GM12878 (cell line): ENCODE results near the gene EIF4E. TPM values are rescaled to one million over a fixed set of nuclear protein-coding genes. Genes with fewer than 3 reads are reported as not detected.

Experiments used
- ATAC-seq: fragments of 200-7000 bp; cut with Tn5 transposase; 3 replicates; pipeline ENCODE4 v1.9.1; 2020; ENCODE audit warnings: mild to moderate bottlenecking, moderate library complexity
- BruUV-seq: library from RNA; stranded (reverse); fragments of 400-500 nt; replicated peaks from 2 replicates; lab custom pipeline; 2021; lab: Mats Ljungman, UMichigan
- CTCF ChIA-PET: fragments of 300-600 bp; sonication (Branson Sonifier 250); formaldehyde crosslinking; extraction: SDS; loops from one replicate; lab custom pipeline; 2021; ENCODE audit warnings: inconsistent platforms; lab: Yijun Ruan, JAX
- POLR2A ChIA-PET: fragments of 350-600 bp; formaldehyde crosslinking; extraction: SDS; loops from one replicate; lab custom pipeline; 2021; ENCODE audit warnings: inconsistent platforms; lab: Charles Lee
- RAD21 ChIA-PET: fragments of 300-600 bp; sonication (Branson Sonifier 250); formaldehyde crosslinking; loops from one replicate; lab custom pipeline; 2023; ENCODE audit warnings: antibody characterized with exemption; ENCODE audit not compliant: unreplicated experiment; lab: Charles Lee
- SMC1A ChIA-PET: fragments of 300-600 bp; sonication (Branson Sonifier 250); formaldehyde crosslinking; loops from one replicate; lab custom pipeline; 2023; ENCODE audit not compliant: unreplicated experiment, uncharacterized antibody; lab: Charles Lee
- DNase-seq: peaks from one replicate; pipeline ENCODE4 v3.0.0-alpha.2; 2011; ENCODE audit warnings: low read depth, low spot score
- FAIRE-seq: peaks from 3 replicates; lab custom pipeline; 2011; peaks lifted over from hg19 to GRCh38; lab: Jason Lieb, UNC
- H2AFZ ChIP-seq: 2 replicates; pipeline ENCODE4 v1.6.0; 2011; ENCODE audit warnings: low read depth, low read length, control low read depth; ENCODE audit not compliant: control insufficient read depth
- H3K27ac ChIP-seq: 2 replicates; pipeline ENCODE4 v1.5.1; 2011; ENCODE audit warnings: control low read depth; ENCODE audit not compliant: control insufficient read depth, insufficient read depth
- H3K27me3 ChIP-seq, 2 experiments: replicated peaks in 1 of 2; 2 replicates each; pipeline versions ENCODE4 v1.6.0 to v1.6.1; 2011; ENCODE audit warnings: low read length in 1 of 2; ENCODE audit not compliant: control insufficient read depth in 2 of 2, insufficient read depth in 2 of 2
- H3K36me3 ChIP-seq, 2 experiments: 2 replicates each; pipeline ENCODE4 v1.5.1; 2011; ENCODE audit warnings: low read length in 1 of 2; ENCODE audit not compliant: control insufficient read depth in 2 of 2, insufficient read depth in 2 of 2
- H3K4me1 ChIP-seq: 2 replicates; pipeline ENCODE4 v1.6.1; 2011; ENCODE audit warnings: mild to moderate bottlenecking, low read length, moderate library complexity, mixed read lengths; ENCODE audit not compliant: control insufficient read depth, insufficient read depth
- H3K4me2 ChIP-seq: 2 replicates; pipeline ENCODE4 v1.6.0; 2011; ENCODE audit warnings: control low read depth; ENCODE audit not compliant: control insufficient read depth, insufficient read depth
- H3K4me3 ChIP-seq: fragments of 200-600 bp; sonication (generic); 2 replicates; pipeline ENCODE4 v1.5.1; 2016
- H3K79me2 ChIP-seq: 2 replicates; pipeline ENCODE4 v1.6.0; 2011; ENCODE audit warnings: low read length; ENCODE audit not compliant: control insufficient read depth, insufficient read depth
- H3K9ac ChIP-seq: 2 replicates; pipeline ENCODE4 v1.8.0; 2011; ENCODE audit warnings: low read length, control low read depth, mixed read lengths; ENCODE audit not compliant: control insufficient read depth, insufficient read depth
- H3K9me3 ChIP-seq: replicated peaks from 3 replicates; pipeline ENCODE4 v1.5.1; 2011; ENCODE audit warnings: mild to moderate bottlenecking, low read length; ENCODE audit not compliant: control insufficient read depth, insufficient read depth
- H4K20me1 ChIP-seq: 2 replicates; pipeline ENCODE4 v1.6.0; 2011; ENCODE audit not compliant: control insufficient read depth, insufficient read depth
- ATF7 ChIP-seq: fragments of 450-650 bp; IDR thresholded peaks from 2 replicates; pipeline ENCODE4 v1.6.1; 2016; ENCODE audit warnings: low read depth, mild to moderate bottlenecking
- CBFB ChIP-seq: IDR thresholded peaks from 2 replicates; pipeline ENCODE4 v1.6.1; 2016; ENCODE audit warnings: antibody characterized with exemption, low read depth
- CEBPB ChIP-seq, 2 experiments: fragments of 150-350 bp in 1 of 2; IDR thresholded peaks; 2 replicates each; pipeline ENCODE4 v1.6.1; 2012 to 2014; ENCODE audit warnings: low read depth in 2 of 2, low read length in 2 of 2, borderline replicate concordance in 1 of 2, inconsistent platforms in 1 of 2
- EED ChIP-seq: sonication (generic); IDR thresholded peaks from 2 replicates; pipeline ENCODE4 v1.6.1; 2016; ENCODE audit warnings: antibody characterized with exemption, low read depth
- FOS ChIP-seq: IDR thresholded peaks from 3 replicates; pipeline ENCODE4 v1.6.1; 2011; ENCODE audit warnings: borderline replicate concordance; ENCODE audit not compliant: insufficient read length; ENCODE audit errors: extremely low read depth
- HCFC1 ChIP-seq: fragments of 150-350 bp; IDR thresholded peaks from 2 replicates; pipeline ENCODE4 v1.6.1; 2014; ENCODE audit warnings: low read length
- IRF5 ChIP-seq: fragments of 450-650 bp; IDR thresholded peaks from 2 replicates; pipeline ENCODE4 v1.6.1; 2017; ENCODE audit warnings: borderline replicate concordance
- JUNB ChIP-seq: IDR thresholded peaks from 2 replicates; pipeline ENCODE4 v1.6.1; 2016; ENCODE audit warnings: antibody characterized with exemption, mild to moderate bottlenecking
- LARP7 ChIP-seq: fragments of 450-650 bp; IDR thresholded peaks from 2 replicates; pipeline ENCODE4 v1.6.1; 2017; ENCODE audit warnings: mild to moderate bottlenecking
- NBN ChIP-seq: fragments of 450-650 bp; IDR thresholded peaks from 2 replicates; pipeline ENCODE4 v1.6.1; 2016
- PKNOX1 ChIP-seq: fragments of 450-650 bp; IDR thresholded peaks from 2 replicates; pipeline ENCODE4 v1.6.1; 2016; ENCODE audit warnings: mild to moderate bottlenecking
- PML ChIP-seq: IDR thresholded peaks from 2 replicates; pipeline ENCODE4 v1.6.1; 2012; ENCODE audit warnings: low read length, inconsistent platforms
- RAD21 ChIP-seq: IDR thresholded peaks from 2 replicates; pipeline ENCODE4 v1.6.1; 2011; ENCODE audit warnings: mild to moderate bottlenecking, low read depth, low read length, moderate library complexity; ENCODE audit not compliant: insufficient read depth
- SPI1 ChIP-seq: IDR thresholded peaks from 2 replicates; pipeline ENCODE4 v1.6.1; 2011; ENCODE audit warnings: low read depth, mild to moderate bottlenecking, low read length, moderate library complexity, borderline replicate concordance; ENCODE audit not compliant: insufficient read depth
- WRNIP1 ChIP-seq: IDR thresholded peaks from 2 replicates; pipeline ENCODE4 v1.6.1; 2011; ENCODE audit warnings: low read depth, low read length, improper control_type of control experiment, borderline replicate concordance
- ZNF384 ChIP-seq: IDR thresholded peaks from 2 replicates; pipeline ENCODE4 v1.6.1; 2012; ENCODE audit warnings: low read depth, mild to moderate bottlenecking, low read length, improper control_type of control experiment, borderline replicate concordance
- WGBS: methylation state at CpG from one replicate; pipeline ENCODE4 v1.1.6; 2016; ENCODE audit warnings: low lambda C conversion rate; ENCODE audit not compliant: insufficient replicate concordance, insufficient coverage; ENCODE audit errors: missing lambda C conversion rate; 5-methylcytosine and 5-hydroxymethylcytosine counted together
- in situ Hi-C: fragments of 300-500 bp; cut with MboI; formaldehyde crosslinking; loops from 9 replicates; pipeline ENCODE4 v1.14.3; 2018; ENCODE audit warnings: mixed read lengths
- intact Hi-C: fragments of 100-400 bp; cut with micrococcal nuclease; formaldehyde crosslinking; loops from one replicate; pipeline ENCODE4 v1.14.2; 2022; ENCODE audit not compliant: unreplicated experiment
- polyA plus RNA-seq, 11 experiments: library from polyadenylated mRNA; depleted of rRNA in 4 of 11; unstranded in 6 of 11; stranded (reverse) in 5 of 11; fragments of >200 nt; fragmentation: Nextera tagmentation in 4 of 11; fragmentation: Illumina TruSeq in 1 of 11; extraction: Ambion mirVana in 4 of 11; extraction: Trizol in 1 of 11; gene quantifications; 1 replicate in 1 of 11; 2 replicates in 10 of 11; pipeline versions ENCODE4 v1.2.1 to v1.2.3, GENCODE V29; 2011 to 2016; ENCODE audit warnings: inconsistent platforms in 2 of 11, missing spikeins in 2 of 11, low read depth in 1 of 11
- total RNA-seq, 4 experiments: library from RNA; depleted of rRNA in 3 of 4; stranded (reverse); fragments of >200 nt in 3 of 4; fragmentation: Illumina TruSeq in 1 of 4; extraction: Trizol in 1 of 4; gene quantifications; 2 replicates each; pipeline versions ENCODE4 v1.2.1 to v1.2.3, GENCODE V29; 2013 to 2021
- TF ChIP-seq, protein P1 (sequence below): fragments of 450-650 bp; IDR thresholded peaks from 2 replicates; pipeline ENCODE4 v1.6.1; 2014; ENCODE audit warnings: mild to moderate bottlenecking

Gene EIF4E
- total and polyA plus RNA-seq, 10 of the 15 experiments (the other 5 are each of a cell fraction or from before 2014, with no cell fraction given), result 104 to 372 (median 163) TPM

- in situ Hi-C loops, result no loop called here
- ChIA-PET RAD21 (no interaction called here), CTCF (interaction anchor here (0.6 kb wide), 1 partner anchor 93 kb away, joined by 3 read pairs; no protein-coding TSS in a partner anchor), POLR2A (no interaction called here), SMC1A (no interaction called here)
- Histone ChIP-seq H3K27me3 (no peaks in the 10 kb centered on the region), H3K27ac (no peak overlapping the region), H3K4me1 (no peaks in the 10 kb centered on the region), H4K20me1 (no peaks in the 10 kb centered on the region), H3K9ac (no peak overlapping the region), H3K79me2 (no peaks in the 10 kb centered on the region), H3K9me3 (no peaks in the 10 kb centered on the region), H3K4me3 (no peak overlapping the region), H3K4me2 (no peak overlapping the region), H3K36me3 (no peaks in the 10 kb centered on the region), H2AFZ (no peak overlapping the region)
- no peak for FAIRE-seq
- ATAC-seq, result no peak
- 1% methylated on average over 7 of the region's 7 CpGs for WGBS
- intact Hi-C loops, result no loop called here
- no TSS peak for BruUV-seq
- peak; percentile 61 for TF ChIP-seq JUNB
- TF ChIP-seq NBN, result no peak
- DNase-seq, result no peak
Measured at GRCh38 chr4:98864560-98864959, 64.4 kb downstream of the EIF4E start.

- in situ Hi-C loops (no loop called here), intact Hi-C loops (no loop called here)
- H3K79me2 ChIP-seq, result no peaks in the 10 kb centered on the region
- H4K20me1 ChIP-seq, result no peaks in the 10 kb centered on the region
- 53% methylated on average over 3 of the region's 3 CpGs for WGBS
- H3K9me3 ChIP-seq, result no peaks in the 10 kb centered on the region
- H3K4me2 ChIP-seq, result no peak overlapping the region
- ATAC-seq (no peak), DNase-seq (no peak), FAIRE-seq (no peak)
- no TSS peak for BruUV-seq
- no peaks in the 10 kb centered on the region for H3K36me3 ChIP-seq
- CTCF ChIA-PET, result no interaction called here
- H3K4me1 ChIP-seq, result no peaks in the 10 kb centered on the region
- no peak overlapping the region for H3K27ac ChIP-seq
- SMC1A ChIA-PET, result interaction anchor here (1.0 kb wide), 1 partner anchor 19 kb away, joined by 4 read pairs; no protein-coding TSS in a partner anchor
- no peaks in the 10 kb centered on the region for H3K27me3 ChIP-seq
- H3K9ac ChIP-seq, result no peak overlapping the region
- H3K4me3 ChIP-seq, result no peak overlapping the region
- RAD21 ChIA-PET, result no interaction called here
- POLR2A ChIA-PET, result no interaction called here
- no peak overlapping the region for H2AFZ ChIP-seq
- TF ChIP-seq RAD21 (no peak), CBFB (no peak), CEBPB (IDR thresholded peaks at IDR 0.05; ENCODE audit: borderline replicate concordance in 1 of 2, low read depth in 2 of 2, low read length in 2 of 2) (no peak), HCFC1 (no peak), IRF5 (no peak), WRNIP1 (no peak), ZNF384 (no peak), LARP7 (no peak), EED (no peak), FOS (no peak), NBN (no peak), ATF7 (no peak), PML (no peak), SPI1 (no peak), PKNOX1 (no peak)
- TF ChIP-seq, protein P1, sequence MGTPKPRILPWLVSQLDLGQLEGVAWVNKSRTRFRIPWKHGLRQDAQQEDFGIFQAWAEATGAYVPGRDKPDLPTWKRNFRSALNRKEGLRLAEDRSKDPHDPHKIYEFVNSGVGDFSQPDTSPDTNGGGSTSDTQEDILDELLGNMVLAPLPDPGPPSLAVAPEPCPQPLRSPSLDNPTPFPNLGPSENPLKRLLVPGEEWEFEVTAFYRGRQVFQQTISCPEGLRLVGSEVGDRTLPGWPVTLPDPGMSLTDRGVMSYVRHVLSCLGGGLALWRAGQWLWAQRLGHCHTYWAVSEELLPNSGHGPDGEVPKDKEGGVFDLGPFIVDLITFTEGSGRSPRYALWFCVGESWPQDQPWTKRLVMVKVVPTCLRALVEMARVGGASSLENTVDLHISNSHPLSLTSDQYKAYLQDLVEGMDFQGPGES, result no peak
Measured at GRCh38 chr4:98862371-98862770, 66.6 kb downstream of the EIF4E start.
